Measurements from ENCODE around the gene HECW1.

HECW1 gene

DNA sequence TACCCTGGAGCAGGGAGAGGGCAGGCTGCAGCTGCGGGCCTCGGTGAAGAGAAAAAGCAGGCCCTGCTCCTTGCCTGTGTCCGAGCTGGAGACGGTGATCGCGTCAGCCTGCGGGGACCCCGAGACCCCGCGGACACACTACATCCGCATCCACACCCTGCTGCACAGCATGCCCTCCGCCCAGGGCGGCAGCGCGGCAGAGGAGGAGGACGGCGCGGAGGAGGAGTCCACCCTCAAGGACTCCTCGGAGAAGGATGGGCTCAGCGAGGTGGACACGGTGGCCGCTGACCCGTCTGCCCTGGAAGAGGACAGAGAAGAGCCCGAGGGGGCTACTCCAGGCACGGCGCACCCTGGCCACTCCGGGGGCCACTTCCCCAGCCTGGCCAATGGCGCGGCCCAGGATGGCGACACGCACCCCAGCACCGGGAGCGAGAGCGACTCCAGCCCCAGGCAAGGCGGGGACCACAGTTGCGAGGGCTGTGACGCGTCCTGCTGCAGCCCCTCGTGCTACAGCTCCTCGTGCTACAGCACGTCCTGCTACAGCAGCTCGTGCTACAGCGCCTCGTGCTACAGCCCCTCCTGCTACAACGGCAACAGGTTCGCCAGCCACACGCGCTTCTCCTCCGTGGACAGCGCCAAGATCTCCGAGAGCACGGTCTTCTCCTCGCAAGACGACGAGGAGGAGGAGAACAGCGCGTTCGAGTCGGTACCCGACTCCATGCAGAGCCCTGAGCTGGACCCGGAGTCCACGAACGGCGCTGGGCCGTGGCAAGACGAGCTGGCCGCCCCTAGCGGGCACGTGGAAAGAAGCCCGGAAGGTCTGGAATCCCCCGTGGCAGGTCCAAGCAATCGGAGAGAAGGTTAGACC, 332.5 kb downstream of the HECW1 start:
- DNase-seq: no peak

DNA sequence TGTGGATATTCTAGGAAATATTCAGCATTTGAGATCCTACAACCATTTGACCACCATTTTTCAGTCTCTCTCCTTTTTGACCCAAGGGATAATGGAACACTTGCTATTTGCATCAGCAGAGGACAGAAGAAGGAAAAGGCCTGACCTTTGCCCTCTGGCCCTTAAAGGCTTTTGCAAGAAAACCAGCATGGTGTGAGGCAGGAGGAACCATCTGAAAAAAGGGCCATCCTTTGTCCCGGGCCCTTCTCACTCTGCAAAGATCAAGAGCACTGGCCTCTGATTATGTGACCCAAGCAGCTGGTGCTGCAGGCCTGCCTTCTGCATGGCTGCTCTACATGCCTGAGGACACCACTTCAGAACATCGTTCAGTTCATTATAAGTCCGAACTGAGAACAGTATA, 337.1 kb downstream of the HECW1 start:
- no peak for DNase-seq

DNA sequence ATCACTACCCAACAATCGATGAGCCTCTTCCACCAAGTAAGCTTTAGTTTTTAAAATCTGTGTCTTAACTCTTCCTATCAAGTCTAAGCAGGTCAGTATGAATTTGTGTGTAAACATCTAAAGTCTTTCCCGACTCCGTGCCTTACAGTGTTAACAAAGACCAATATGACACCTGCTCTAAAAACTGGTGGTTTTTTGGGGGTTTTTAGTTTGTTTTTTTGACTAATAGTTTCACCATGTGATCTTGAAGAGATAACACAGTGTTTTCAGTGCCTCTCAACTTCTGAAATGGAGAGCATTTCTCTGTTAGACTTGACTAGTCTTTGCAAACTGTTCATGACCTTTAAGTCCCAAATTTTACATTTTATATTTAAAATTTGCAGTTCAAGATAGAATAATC, 338.4 kb downstream of the HECW1 start:
- no peak for DNase-seq

DNA sequence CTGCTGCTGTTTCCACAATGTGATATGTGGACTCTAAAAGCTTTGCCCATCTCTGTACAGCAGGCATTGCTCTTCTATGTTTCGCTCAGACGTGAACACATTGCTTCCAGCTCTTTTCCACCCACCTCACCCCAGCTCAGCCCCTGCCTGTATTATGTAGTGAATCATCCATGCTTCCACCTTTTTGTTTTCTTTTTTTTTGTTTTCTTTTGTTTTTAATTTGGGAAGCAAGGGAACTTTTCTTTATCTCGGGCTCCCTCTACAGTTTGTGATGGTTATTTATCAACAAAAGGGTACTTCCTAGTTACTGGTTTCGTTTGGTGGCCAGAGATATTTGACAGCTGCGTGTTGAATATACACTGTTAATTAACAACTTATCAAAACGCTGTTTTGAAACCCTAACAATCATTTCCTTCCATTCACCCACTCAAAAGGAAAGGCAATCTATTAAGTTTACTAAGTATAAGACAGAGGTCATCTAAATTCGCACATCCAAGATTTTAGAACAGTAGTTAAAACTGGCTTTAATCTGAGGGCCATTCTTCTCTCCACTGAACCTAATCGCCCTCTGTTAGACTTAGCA, 342.6 kb downstream of the HECW1 start:
- DNase-seq: peak; percentile 13

DNA sequence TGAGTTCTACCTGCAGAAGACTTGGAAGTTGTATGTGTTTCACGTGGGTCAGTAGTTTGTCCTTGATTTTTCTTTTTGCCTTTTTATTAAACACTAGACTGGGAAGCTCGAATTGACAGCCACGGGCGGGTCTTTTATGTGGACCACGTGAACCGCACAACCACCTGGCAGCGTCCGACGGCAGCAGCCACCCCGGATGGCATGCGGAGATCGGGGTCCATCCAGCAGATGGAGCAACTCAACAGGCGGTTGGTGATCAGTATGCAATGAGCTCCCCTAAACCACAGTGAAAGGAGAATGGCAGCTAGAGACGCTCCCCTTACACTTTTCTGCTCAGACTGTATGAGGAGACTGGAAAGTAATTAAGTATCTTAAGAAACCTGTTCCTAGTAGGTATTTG, 343.8 kb downstream of the HECW1 start:
- DNase-seq: no peak

DNA sequence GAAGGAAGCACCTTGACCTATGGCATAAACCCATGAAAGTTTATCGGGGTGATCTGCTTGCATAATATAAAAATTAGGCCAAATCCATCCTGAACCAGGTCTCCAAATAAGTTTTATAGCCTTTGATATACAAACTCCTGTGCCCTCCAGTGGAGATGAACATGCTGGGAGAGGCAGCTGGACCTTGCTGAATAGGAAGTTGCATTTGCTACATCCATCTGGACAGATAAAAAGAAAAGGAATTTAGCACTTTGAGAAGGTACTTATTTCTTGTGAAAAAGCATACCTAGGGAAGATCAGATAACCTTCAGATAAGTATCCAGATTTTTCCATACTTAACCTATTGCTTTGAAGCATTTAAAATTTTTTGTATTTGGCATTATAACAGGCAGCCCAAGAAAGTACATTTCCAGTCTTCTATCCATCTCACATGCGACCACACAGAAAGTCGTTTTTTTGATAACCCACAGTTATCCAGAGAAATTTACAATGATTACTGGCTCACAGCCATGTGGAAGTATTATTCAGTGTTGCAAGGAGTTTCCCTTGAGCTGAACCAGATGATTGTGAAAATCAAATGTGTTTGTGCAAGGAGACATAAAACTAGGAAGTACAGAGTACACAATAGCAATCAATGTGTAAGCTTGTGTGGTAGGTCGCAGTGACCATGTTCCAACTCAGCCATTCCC, 346.0 kb downstream of the HECW1 start:
- DNase-seq: no peak

DNA sequence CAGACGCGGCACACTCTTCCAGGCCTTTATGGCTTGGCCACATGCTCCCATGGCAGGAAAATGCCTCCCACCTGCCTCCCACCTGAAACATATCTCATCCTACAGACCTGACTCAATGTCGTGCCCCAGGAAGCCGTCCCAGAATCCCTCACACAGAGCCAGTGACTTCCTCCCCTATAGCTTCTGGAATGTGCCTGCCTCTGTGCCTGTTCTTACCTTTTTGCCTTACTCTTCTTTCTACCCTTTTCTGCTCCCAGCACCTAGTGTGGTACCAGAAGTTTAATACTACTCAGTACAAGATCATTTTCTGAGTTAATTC, 346.5 kb downstream of the HECW1 start:
- no peak for DNase-seq

DNA sequence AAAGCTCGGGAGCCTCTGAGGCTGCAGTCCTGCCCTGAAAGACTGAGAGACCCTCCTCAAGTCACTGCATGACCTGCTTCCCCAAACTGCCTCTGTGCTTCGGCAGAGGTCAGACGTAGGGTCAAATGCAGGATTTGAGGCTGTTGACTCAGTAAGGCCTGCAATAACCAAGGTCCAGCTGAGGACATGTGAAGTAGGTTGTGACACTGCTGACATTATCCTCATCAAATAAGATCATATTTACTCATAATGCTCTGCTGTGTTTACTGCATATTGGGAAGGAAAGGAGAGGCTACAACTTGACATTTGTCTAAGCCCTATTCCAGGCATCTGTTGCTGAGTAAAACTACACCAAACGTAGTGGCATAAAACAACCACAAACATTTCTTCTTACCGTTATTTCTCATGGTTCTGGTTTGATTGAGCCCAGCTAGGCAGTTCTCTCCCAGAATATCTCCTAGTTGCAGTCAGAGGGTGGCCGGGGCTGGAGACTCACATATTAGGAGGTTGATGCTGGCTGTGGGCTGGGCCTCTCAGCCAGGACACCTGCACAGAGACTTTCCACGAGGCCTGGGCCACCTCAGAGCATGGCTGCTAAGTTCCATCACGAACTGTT, 348.4 kb downstream of the HECW1 start:
- DNase-seq: no peak

DNA sequence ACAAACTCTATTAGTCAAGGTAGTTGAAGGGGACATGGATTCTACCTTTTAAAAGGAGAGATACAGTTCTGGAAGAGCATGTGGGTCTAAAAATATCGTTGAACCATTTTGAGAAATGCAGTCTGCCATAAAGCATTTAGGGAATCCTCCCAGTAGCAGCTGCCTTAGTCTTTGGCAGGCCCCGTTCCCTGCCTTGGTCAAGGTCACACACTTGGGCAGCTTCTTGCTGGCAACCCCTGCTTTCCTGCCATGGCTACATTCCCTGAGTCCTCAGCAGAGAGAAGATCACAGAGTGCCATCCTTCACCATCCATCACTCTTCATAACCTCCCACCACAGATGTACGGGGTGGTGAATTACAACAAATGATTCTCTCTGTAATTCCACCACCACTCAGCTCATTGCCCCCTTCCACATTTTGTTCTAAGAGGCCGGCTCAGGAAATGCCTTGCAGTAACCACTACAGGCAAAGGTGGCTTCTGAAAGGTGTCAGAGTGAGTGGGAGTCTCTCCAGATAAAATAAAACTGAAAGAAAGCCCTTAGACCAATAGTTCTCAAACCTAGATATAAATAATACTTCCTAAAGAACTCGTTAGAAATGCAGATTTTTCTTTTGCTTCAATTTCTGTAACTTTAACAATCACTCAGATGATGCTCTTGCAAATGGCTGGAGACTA, 349.0 kb downstream of the HECW1 start:
- no peak for DNase-seq

DNA sequence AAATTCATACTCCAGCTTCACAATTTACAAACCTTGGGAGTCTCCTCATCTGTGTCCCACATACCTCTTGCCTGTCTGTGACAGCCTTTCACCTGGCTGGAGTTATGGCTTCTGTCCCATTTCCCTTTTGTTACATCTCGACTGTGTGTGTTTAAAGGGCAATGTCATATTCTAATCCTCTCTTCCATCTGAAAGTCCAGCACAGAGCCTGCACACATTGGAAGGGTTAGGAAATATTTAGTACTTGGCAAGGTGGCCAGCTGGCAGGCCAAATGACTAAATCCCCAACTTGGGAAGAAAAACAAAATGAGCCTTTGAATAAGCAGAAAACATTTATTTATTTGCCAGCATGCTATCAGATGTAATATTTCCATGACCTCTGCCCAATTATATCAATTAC, 350.4 kb downstream of the HECW1 start:
- no peak for DNase-seq

DNA sequence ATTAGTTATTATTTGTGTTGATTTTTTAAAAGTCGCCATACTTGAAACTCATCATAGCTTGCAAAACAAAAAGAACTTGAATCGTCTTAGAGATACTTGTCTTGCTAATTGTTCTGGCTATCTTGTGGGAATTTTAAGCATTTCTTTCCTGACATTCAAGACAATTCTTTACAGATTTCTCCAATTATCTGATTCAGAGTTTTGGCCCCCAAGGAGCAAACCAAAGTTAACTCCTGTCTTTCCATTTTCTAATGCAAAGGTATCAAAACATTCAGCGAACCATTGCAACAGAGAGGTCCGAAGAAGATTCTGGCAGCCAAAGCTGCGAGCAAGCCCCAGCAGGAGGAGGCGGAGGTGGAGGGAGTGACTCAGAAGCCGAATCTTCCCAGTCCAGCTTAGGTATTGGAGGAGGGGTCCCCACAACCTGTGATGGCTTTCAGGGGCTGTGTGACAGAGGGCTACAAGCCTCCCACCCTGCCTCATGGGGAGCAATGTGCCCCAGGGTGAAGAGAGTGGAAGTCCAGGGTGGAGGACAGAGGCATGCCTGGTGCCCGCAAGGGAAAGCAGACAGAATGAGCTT, 351.0 kb downstream of the HECW1 start:
- DNase-seq: no peak

DNA sequence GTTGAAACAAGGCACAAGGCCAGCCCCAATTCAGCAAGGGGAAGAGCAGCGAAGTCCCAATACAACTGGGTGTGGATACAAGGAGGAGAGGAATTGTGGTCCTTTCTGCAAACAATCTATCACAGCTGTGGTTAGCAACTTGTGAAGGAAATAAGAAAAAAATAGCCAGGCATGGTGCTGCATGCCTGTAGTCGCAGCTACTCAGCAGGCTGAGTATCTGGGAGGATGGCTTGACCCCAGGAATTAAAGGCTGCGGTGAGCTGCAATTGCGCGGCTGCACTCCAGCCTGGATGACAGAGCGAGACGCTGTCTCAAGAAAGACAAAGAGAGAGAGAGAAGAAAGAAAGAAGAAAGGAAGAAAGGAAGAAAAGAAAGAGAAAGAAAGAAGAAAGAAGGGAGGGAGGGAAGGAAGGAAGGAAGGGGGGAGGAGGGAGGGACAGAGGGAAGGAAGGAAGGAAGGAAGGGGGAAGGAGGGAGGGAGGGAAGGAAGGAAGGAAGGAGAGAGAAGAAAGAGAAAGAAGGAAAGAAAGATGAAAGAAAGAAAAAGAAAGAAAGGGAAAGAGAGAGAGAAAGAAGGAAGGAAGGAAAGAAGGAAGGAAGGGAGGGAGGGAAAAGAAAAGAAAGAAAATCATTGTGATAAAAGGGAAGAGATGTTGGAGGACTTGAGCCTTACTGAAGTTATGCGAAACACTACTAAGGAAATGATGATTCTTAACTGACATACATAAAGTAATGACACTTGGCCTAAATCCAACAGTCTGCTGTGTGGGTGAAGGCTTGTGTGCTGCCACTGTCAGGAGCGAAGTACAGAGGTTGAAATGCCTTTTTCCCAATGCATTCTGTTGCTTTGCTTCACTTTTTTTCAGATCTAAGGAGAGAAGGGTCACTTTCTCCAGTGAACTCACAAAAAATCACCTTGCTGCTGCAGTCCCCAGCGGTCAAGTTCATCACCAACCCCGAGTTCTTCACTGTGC, 353.4 kb downstream of the HECW1 start:
- no peak for DNase-seq

DNA sequence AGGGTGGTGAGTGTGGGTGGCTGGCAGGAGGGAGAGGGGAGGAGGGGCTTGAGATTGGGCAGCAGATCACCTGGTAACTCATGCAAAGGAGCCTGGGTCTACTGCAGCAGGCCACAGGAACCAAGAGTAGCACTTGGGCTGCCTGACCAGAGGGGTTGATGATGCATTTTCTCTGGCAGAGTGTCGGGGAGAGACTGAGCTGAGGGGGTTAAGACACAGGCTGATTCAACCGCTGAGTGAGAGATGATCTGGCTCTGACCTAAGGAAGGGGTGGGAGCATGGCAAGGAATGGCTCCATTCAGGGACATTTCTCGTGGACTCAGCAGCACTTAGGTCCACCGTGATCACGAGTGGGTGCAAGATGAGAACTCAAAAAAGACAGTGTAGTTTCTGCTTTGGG, 355.0 kb downstream of the HECW1 start:
- no peak for DNase-seq

DNA sequence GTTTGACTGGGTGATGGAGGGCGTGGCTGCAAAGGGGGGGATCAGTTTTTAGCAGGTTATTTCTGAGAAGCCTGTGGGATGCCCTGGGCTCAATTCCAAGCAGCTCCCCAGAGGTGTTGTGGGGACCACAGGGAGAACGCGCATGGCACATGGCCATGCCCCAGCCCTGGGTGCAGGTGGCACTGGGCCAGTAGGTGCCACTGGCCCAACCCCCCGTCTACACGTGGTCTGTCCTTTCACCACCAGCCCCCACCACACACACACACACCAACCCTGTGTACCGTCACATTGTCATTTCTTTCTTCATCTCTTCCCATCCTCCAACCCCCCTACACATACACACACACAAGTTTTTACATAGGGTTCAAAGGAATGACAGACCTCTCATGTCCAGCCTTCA, 355.4 kb downstream of the HECW1 start:
- no peak for DNase-seq

DNA sequence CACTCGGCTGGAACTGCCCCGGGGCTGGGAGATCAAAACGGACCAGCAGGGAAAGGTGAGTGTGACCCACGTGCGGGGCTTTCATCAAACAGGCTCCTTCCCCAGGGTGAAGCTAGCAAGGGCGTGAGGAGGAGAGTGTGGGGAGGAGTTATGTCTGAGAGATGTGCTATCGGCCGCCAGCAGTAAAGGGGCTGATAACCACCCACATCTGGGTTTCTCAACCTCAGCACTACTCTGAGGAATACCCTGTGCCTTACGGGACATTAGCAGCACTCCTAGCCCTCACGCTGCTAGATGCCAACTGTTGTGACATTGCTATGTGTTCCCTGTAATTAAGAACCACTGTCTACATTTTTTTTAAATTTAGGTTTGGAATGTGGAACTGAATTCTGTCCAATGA, 356.6 kb downstream of the HECW1 start:
- no peak for DNase-seq

DNA sequence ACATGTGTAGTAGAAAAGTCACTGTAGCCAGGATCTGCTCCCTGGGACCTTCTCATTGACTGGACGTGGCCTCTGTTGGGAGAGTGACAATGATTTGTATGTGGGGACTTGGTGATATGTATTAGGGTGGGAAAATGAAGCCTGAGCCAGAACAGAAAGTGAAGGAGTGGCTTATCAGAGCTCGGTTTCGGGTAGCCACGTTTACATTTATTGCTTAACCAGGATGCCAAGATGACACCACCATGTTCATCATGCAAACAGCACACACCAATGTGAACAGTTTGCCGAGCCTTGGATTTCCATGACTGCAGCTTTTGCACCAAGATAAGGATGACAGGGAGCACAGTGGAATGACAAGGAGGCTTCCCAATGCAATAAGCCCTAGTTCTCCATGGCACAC, 357.7 kb downstream of the HECW1 start:
- DNase-seq: no peak

DNA sequence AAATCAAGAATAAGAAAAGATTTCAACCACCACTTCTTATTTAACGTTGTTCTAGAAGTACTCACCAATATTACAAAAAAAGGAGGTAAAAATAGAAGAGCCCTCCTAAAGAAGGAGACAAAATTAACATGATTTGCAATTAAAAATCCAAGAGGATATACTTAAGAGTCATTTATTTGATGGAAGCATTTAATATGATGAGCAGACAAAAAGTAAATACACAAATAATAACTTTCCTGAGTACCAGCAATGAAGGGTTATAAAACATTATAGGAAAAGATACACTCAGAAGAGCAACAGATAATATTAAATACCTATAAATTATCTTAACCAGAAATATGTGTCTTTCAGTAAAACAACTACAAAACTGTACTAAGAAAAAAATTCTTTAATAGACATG, 363.5 kb downstream of the HECW1 start:
- no peak for DNase-seq

DNA sequence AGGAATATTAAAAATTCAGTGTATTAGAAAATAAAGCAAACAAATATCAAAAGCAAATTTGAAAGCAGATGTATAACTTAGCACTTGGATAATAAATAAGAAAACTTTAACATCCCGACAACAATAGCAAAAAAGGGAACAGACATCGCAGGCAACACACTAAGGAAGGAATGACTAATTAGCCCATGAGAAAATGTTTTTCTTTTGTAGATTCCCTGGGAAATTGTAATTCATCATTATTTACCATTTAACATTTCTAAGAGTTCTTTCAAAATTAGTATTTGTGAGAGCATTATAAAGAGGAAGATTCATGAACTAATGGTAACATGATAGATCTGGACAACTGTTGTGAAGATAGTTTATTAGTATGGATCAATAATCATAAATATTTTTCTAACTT, 364.4 kb downstream of the HECW1 start:
- no peak for DNase-seq

DNA sequence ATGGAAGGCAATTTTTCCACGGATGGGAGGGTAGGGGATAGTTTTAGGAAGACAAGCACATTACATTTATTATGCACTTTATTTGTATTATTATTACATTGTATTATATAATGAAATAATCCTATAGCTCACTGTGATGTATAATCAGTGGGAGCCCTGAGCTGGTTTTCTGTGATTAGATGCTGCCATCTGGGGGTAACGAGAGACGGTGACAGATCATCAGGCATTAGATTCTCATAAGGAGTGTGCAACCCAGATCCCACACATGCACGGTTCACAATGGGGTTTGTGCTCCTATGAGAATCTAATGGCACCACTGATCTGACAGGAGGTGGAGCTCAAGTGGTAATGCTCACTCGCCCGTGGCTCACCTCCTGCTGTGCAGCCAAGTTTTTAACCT, 366.6 kb downstream of the HECW1 start:
- DNase-seq: no peak

DNA sequence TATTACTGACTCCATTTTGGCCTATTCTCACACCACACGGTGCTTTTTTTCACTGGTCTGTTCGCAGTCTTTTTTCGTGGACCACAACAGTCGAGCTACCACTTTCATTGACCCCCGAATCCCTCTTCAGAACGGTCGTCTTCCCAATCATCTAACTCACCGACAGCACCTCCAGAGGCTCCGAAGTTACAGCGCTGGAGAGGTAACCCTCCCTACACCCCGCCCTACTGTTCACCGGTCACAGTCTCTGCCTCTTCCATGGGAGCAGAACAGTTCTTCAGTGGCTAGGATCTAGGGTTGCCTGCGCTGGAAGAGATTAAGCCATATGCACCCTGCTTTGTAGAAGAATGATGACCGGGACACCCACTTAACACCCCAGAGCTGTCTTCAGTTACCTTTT, 367.1 kb downstream of the HECW1 start:
- DNase-seq: no peak

DNA sequence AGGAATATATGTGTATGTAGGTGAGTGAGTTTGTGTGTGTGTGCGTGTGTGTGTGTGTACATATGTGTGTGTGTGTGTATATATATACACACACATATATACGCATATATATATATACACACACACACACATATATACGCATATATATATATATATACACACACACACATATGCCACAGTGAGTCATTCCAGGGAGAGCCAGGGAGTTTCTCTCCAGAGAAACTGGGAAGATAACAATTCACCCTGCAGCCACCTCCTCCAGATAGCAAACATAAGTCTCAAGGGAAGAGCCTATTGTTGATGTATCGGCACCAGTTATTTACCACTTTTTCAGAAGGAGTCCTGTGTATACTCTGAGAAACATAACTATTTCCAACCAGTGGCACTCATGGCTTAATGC, 368.1 kb downstream of the HECW1 start:
- no peak for DNase-seq

All from NCI-H510A treated with DMSO at 0.1 percent for 48 hours (cell line).